Tibial nerve (tissue), 4 donors: ENCODE data around the gene MCHR1. TPM values are rescaled to one million over a fixed set of nuclear protein-coding genes. Genes with fewer than 3 reads are reported as not detected.

Experiments
- DNase-seq, 2 donors: peaks; one replicate each; pipeline ENCODE4 v3.0.0-alpha.2; 2019; ENCODE audit warnings: low spot score in 2 of 2
- H3K27ac ChIP-seq, 4 donors: fragments of 200-600 bp; sonication (generic) in 3 of 4; one replicate each; pipeline ENCODE4 v1.5.1; 2017 to 2019; ENCODE audit warnings: mild to moderate bottlenecking in 1 of 4
- H3K27me3 ChIP-seq, 2 donors: fragments of 200-600 bp; sonication (generic) in 1 of 2; one replicate each; pipeline versions ENCODE4 v1.5.1 to v1.6.0; 2017 to 2019
- H3K36me3 ChIP-seq, 3 donors: fragments of 200-600 bp; sonication (generic); one replicate each; pipeline ENCODE4 v1.5.1; 2018 to 2019
- H3K4me1 ChIP-seq, 4 donors: fragments of 200-600 bp; sonication (generic) in 3 of 4; one replicate each; pipeline ENCODE4 v1.5.1; 2017 to 2019
- H3K4me3 ChIP-seq, 4 donors: fragments of 200-600 bp; sonication (generic) in 3 of 4; one replicate each; pipeline ENCODE4 v1.5.1; 2017 to 2019; ENCODE audit warnings: mild to moderate bottlenecking in 1 of 4, moderate library complexity in 1 of 4
- H3K9me3 ChIP-seq, 4 donors: fragments of 200-600 bp; sonication (generic) in 3 of 4; one replicate each; pipeline ENCODE4 v1.5.1; 2017 to 2019
- CTCF ChIP-seq, 5 experiments: fragments of 200-600 bp in 3 of 5; fragments of 450-650 bp in 2 of 5; sonication (generic) in 3 of 5; IDR thresholded peaks; one replicate each; pipeline ENCODE4 v1.5.1; 2016 to 2019; ENCODE audit warnings: antibody characterized with exemption in 5 of 5, mild to moderate bottlenecking in 3 of 5, moderate library complexity in 2 of 5
- EP300 ChIP-seq, 2 donors: sonication (generic); formaldehyde crosslinking; IDR thresholded peaks; one replicate each; pipeline ENCODE4 v1.6.1; 2017; ENCODE audit warnings: antibody characterized with exemption in 2 of 2, mild to moderate bottlenecking in 1 of 2
- POLR2A ChIP-seq, 2 donors: fragments of 450-650 bp; IDR thresholded peaks; one replicate each; pipeline ENCODE4 v1.6.1; 2017; ENCODE audit warnings: antibody characterized with exemption in 2 of 2, mild to moderate bottlenecking in 2 of 2, moderate library complexity in 2 of 2
- WGBS, 2 donors: methylation state at CpG; one replicate each; pipeline ENCODE4 v1.1.5; 2018; 5-methylcytosine and 5-hydroxymethylcytosine counted together
- total RNA-seq, 4 donors: library from RNA; depleted of rRNA; stranded (reverse); fragments of >200 nt; gene quantifications; one replicate each; pipeline ENCODE4 v1.1.0, GENCODE V29; 2016

MCHR1 gene
- total RNA-seq, 4 donors from 2014 or later, result 0.39 to 1.0 TPM; not detected in 2

GRCh38 chr22:40659166-40659565 is 20.1 kb upstream of the MCHR1 start:
- TF ChIP-seq POLR2A (IDR thresholded peaks at IDR 0.05) (no peak), CTCF (IDR thresholded peaks at IDR 0.05) (no peak), EP300 (IDR thresholded peaks at IDR 0.05) (no peak)
- no peak for DNase-seq
- H3K9me3 ChIP-seq, result no peaks in the 10 kb centered on the region
- H3K27me3 ChIP-seq, result no peaks in the 10 kb centered on the region
- H3K4me1 ChIP-seq, result peaks cover 0 to 11% (median 0%) of the 10 kb centered on the region in 4 donors
- no peak overlapping the region for H3K27ac ChIP-seq
- H3K36me3 ChIP-seq, result no peaks in the 10 kb centered on the region
- WGBS, 2 donors, result 93 to 94% methylated on average over 6 of the region's 6 CpGs
- no peak overlapping the region for H3K4me3 ChIP-seq

GRCh38 chr22:40660730-40661129 is 18.6 kb upstream of the MCHR1 start:
- H3K4me3 ChIP-seq, result no peak overlapping the region
- no peak for DNase-seq
- 55 to 59% methylated on average over 3 of the region's 3 CpGs for WGBS, 2 donors
- TF ChIP-seq EP300 (IDR thresholded peaks at IDR 0.05) (no peak), CTCF (IDR thresholded peaks at IDR 0.05) (no peak), POLR2A (IDR thresholded peaks at IDR 0.05) (no peak)
- H3K27ac ChIP-seq, result no peak overlapping the region
- H3K27me3 ChIP-seq, result no peaks in the 10 kb centered on the region
- no peaks in the 10 kb centered on the region for H3K36me3 ChIP-seq
- no peaks in the 10 kb centered on the region for H3K9me3 ChIP-seq
- H3K4me1 ChIP-seq, result peaks cover 0 to 5% (median 0%) of the 10 kb centered on the region in 4 donors

GRCh38 chr22:40661671-40662070 is 17.6 kb upstream of the MCHR1 start:
- no peak for TF ChIP-seq POLR2A (IDR thresholded peaks at IDR 0.05)
- TF ChIP-seq CTCF (IDR thresholded peaks at IDR 0.05), result no peak
- no peak for TF ChIP-seq EP300 (IDR thresholded peaks at IDR 0.05)
- H3K9me3 ChIP-seq, result no peaks in the 10 kb centered on the region
- 94 to 97% methylated on average over 7 of the region's 7 CpGs for WGBS, 2 donors
- no peaks in the 10 kb centered on the region for H3K27me3 ChIP-seq
- H3K27ac ChIP-seq, result no peak overlapping the region
- H3K4me1 ChIP-seq, result peaks cover 0 to 10% (median 0%) of the 10 kb centered on the region in 4 donors
- H3K4me3 ChIP-seq, result no peak overlapping the region
- no peaks in the 10 kb centered on the region for H3K36me3 ChIP-seq
- no peak for DNase-seq

GRCh38 chr22:40665312-40665711 is 14.0 kb upstream of the MCHR1 start:
- TF ChIP-seq POLR2A (IDR thresholded peaks at IDR 0.05), result no peak
- TF ChIP-seq EP300 (IDR thresholded peaks at IDR 0.05), result no peak
- WGBS, 2 donors, result 39 to 56% methylated on average over 4 of the region's 4 CpGs
- no peak for DNase-seq

GRCh38 chr22:40666151-40666848 is 13.0 kb upstream of the MCHR1 start:
- no peak overlapping the region for H3K4me3 ChIP-seq
- DNase-seq, result no peak
- H3K36me3 ChIP-seq, result no peaks in the 10 kb centered on the region
- peak overlapping the region in 2 of 4 donors; percentile 67 to 75 for H3K27ac ChIP-seq
- H3K27me3 ChIP-seq, result no peaks in the 10 kb centered on the region
- H3K4me1 ChIP-seq, result peaks cover 0 to 21% (median 2%) of the 10 kb centered on the region in 4 donors
- TF ChIP-seq CTCF (IDR thresholded peaks at IDR 0.05), result no peak
- TF ChIP-seq EP300 (IDR thresholded peaks at IDR 0.05), result peak in 1 of 2 donors; percentile 28
- 45 to 55% methylated on average over 7 of the region's 7 CpGs for WGBS, 2 donors
- no peaks in the 10 kb centered on the region for H3K9me3 ChIP-seq

More at GRCh38 chr22:40665312-40665711, 14.0 kb upstream of the MCHR1 start:
- H3K36me3 ChIP-seq, result no peaks in the 10 kb centered on the region
- no peaks in the 10 kb centered on the region for H3K27me3 ChIP-seq
- H3K4me3 ChIP-seq, result no peak overlapping the region
- no peaks in the 10 kb centered on the region for H3K9me3 ChIP-seq
- peak overlapping the region in 2 of 4 donors; percentile 67 to 75 for H3K27ac ChIP-seq
- H3K4me1 ChIP-seq, result peaks cover 0 to 21% (median 2%) of the 10 kb centered on the region in 4 donors
